NB4 (cell line): Measurements from ENCODE around the gene ZNF322.

Experiments used
- DNase-seq: peaks from one replicate; pipeline ENCODE4 v3.0.0; 2010; ENCODE audit warnings: low read depth
- H3K4me3 ChIP-seq: one replicate; pipeline ENCODE4 v1.5.1; 2011; ENCODE audit warnings: mild to moderate bottlenecking, low read depth, low read length, moderate library complexity
- CTCF ChIP-seq: IDR thresholded peaks from one replicate; pipeline ENCODE4 v1.5.1; 2012; ENCODE audit warnings: low read depth, low read length
- MAX ChIP-seq: IDR thresholded peaks from 2 replicates; pipeline ENCODE4 v1.6.1; 2011; ENCODE audit warnings: low read depth, low read length
- MYC ChIP-seq: IDR thresholded peaks from 2 replicates; pipeline ENCODE4 v1.6.1; 2011; ENCODE audit warnings: low read depth, low read length
- POLR2A ChIP-seq: IDR thresholded peaks from 2 replicates; pipeline ENCODE4 v1.6.1; 2011; ENCODE audit warnings: mild to moderate bottlenecking; ENCODE audit not compliant: insufficient read length; ENCODE audit errors: extremely low read depth

Gene ZNF322

GRCh38 chr6:26611599-26611998, 47.9 kb downstream of the ZNF322 start:
- no peak for DNase-seq
- no peak overlapping the region for H3K4me3 ChIP-seq
- TF ChIP-seq MYC, result no peak
- TF ChIP-seq CTCF, result no peak
- no peak for TF ChIP-seq POLR2A
- no peak for TF ChIP-seq MAX

- DNase-seq, result no peak
- no peak overlapping the region for H3K4me3 ChIP-seq
- TF ChIP-seq POLR2A (no peak), MYC (no peak), CTCF (no peak), MAX (no peak)
Measured at GRCh38 chr6:26609463-26609862, 50.1 kb downstream of the ZNF322 start.

- H3K4me3 ChIP-seq, result no peak overlapping the region
- no peak for TF ChIP-seq POLR2A
- TF ChIP-seq CTCF, result peak; percentile 69
- DNase-seq, result peak; percentile 76
Measured at GRCh38 chr6:26607434-26608230, 51.9 kb downstream of the ZNF322 start.

GRCh38 chr6:26604797-26605196, 54.7 kb downstream of the ZNF322 start:
- no peak overlapping the region for H3K4me3 ChIP-seq
- no peak for TF ChIP-seq CTCF
- TF ChIP-seq POLR2A, result no peak
- TF ChIP-seq MYC, result no peak
- no peak for TF ChIP-seq MAX
- no peak for DNase-seq

GRCh38 chr6:26604026-26604425, 55.5 kb downstream of the ZNF322 start:
- TF ChIP-seq MAX (no peak), POLR2A (no peak), MYC (no peak), CTCF (no peak)
- no peak for DNase-seq
- no peak overlapping the region for H3K4me3 ChIP-seq

- TF ChIP-seq CTCF (no peak), MYC (no peak), POLR2A (no peak), MAX (no peak)
- no peak for DNase-seq
Measured at GRCh38 chr6:26602262-26602661, 57.3 kb downstream of the ZNF322 start.

More at GRCh38 chr6:26602262-26602661, 57.3 kb downstream of the ZNF322 start:
- no peak overlapping the region for H3K4me3 ChIP-seq
